SU-DHL-6 (cell line): ENCODE data around the gene SLC23A2.

Experiments used
- H2AFZ ChIP-seq: fragments of 200-600 bp; sonication (generic); 2 replicates; pipeline ENCODE4 v1.6.1; 2014; ENCODE audit warnings: low read depth, mild to moderate bottlenecking, moderate library complexity, mixed read lengths, antibody characterized with exemption, low read length; ENCODE audit not compliant: severe bottlenecking
- H3F3A ChIP-seq: fragments of 200-600 bp; shearing (Covaris generic); 2 replicates; pipeline ENCODE4 v1.6.0; 2016; ENCODE audit warnings: antibody characterized with exemption, mild to moderate bottlenecking; ENCODE audit not compliant: insufficient read depth
- H3K27ac ChIP-seq: fragments of 200-600 bp; sonication (generic); 2 replicates; pipeline ENCODE4 v1.5.1; 2016; ENCODE audit warnings: low read depth, mild to moderate bottlenecking, low read length, moderate library complexity, mixed read lengths
- H3K27me3 ChIP-seq: fragments of 200-600 bp; sonication (generic), shearing (Covaris generic); 2 replicates; pipeline ENCODE4 v1.6.0; 2014; ENCODE audit warnings: mild to moderate bottlenecking, low read length
- H3K36me3 ChIP-seq: fragments of 200-600 bp; sonication (generic); 2 replicates; pipeline ENCODE4 v1.6.1; 2014; ENCODE audit warnings: mild to moderate bottlenecking, low read length, mixed read lengths
- H3K4me2 ChIP-seq: fragments of 300-600, 200-600 bp; shearing (Covaris generic), sonication (generic); 2 replicates; pipeline ENCODE4 v1.6.0; 2014; ENCODE audit warnings: low read length, low read depth, mild to moderate bottlenecking; ENCODE audit not compliant: poor library complexity, severe bottlenecking
- H3K4me3 ChIP-seq: fragments of 200-600 bp; sonication (generic); 2 replicates; pipeline ENCODE4 v1.5.1; 2014; ENCODE audit warnings: antibody characterized with exemption, low read length, mild to moderate bottlenecking, mixed read lengths; ENCODE audit not compliant: insufficient read depth, poor library complexity, severe bottlenecking
- H3K79me2 ChIP-seq: fragments of 200-600 bp; sonication (generic); 2 replicates; pipeline ENCODE4 v1.6.1; 2014; ENCODE audit warnings: mild to moderate bottlenecking, low read length, moderate library complexity; ENCODE audit not compliant: insufficient read depth
- H3K9ac ChIP-seq: fragments of 200-600 bp; sonication (generic); 2 replicates; pipeline ENCODE4 v1.7.0; 2014; ENCODE audit warnings: mild to moderate bottlenecking, low read length
- H3K9me2 ChIP-seq: fragments of 200-600 bp; sonication (generic); replicated peaks from 2 replicates; pipeline ENCODE4 v1.6.1; 2014; ENCODE audit warnings: low read length; ENCODE audit not compliant: insufficient read depth
- H3K9me3 ChIP-seq: fragments of 200-600 bp; sonication (generic); 2 replicates; pipeline ENCODE4 v1.6.1; 2014; ENCODE audit warnings: low read length, mixed read lengths; ENCODE audit not compliant: insufficient read depth
- H4K20me1 ChIP-seq: fragments of 200-600 bp; sonication (generic); 2 replicates; pipeline ENCODE4 v1.6.1; 2014; ENCODE audit warnings: low read depth, mild to moderate bottlenecking, antibody characterized with exemption, low read length, moderate library complexity, mixed read lengths
- CTCF ChIP-seq: fragments of 200-600 bp; sonication (generic); IDR thresholded peaks from one replicate; pipeline ENCODE4 v1.5.1; 2017; ENCODE audit warnings: antibody characterized with exemption, mild to moderate bottlenecking, low read length, moderate library complexity; ENCODE audit not compliant: insufficient read depth, poor library complexity, severe bottlenecking
- EZH2phosphoT487 ChIP-seq: fragments of 200-600 bp; sonication (generic), shearing (Covaris generic); conservative IDR thresholded peaks from 2 replicates; pipeline ENCODE4 v1.6.1; 2018; ENCODE audit warnings: mild to moderate bottlenecking, antibody characterized with exemption, low read length, moderate library complexity, mixed read lengths

Gene SLC23A2

DNA sequence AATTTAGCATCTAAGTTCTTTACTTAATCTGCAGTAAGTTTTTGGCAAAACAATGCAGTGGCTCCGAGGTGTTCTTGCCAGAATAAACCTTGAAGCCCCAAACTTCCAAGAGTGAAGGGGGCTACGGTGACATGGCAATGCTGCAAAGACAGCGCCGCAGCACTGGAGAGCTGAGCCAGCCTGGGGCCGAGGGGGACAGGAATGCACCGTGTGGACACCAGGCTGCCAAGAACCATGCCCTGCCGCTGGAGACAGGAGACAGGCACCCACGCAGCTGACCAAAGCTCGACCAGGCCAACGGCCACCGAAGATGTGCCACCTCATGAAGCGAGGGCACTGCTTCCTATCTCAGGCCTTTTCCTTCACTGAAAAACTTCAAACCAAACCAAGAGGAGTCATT lies 146.2 kb downstream of the SLC23A2 start:
- Histone ChIP-seq H2AFZ (no peak overlapping the region), H3K27me3 (no peaks in the 10 kb centered on the region), H3K9me2 (no peaks in the 10 kb centered on the region), H3K4me2 (no peak overlapping the region), H3K27ac (no peak overlapping the region), H4K20me1 (no peaks in the 10 kb centered on the region), H3F3A (no peaks in the 10 kb centered on the region), H3K9ac (no peak overlapping the region), H3K4me3 (no peak overlapping the region), H3K36me3 (peaks cover 10% of the 10 kb centered on the region; the same call in 1 of the 2 replicates), H3K79me2 (no peaks in the 10 kb centered on the region), H3K9me3 (no peaks in the 10 kb centered on the region)
- no peak for TF ChIP-seq EZH2phosphoT487
- no peak for TF ChIP-seq CTCF

DNA sequence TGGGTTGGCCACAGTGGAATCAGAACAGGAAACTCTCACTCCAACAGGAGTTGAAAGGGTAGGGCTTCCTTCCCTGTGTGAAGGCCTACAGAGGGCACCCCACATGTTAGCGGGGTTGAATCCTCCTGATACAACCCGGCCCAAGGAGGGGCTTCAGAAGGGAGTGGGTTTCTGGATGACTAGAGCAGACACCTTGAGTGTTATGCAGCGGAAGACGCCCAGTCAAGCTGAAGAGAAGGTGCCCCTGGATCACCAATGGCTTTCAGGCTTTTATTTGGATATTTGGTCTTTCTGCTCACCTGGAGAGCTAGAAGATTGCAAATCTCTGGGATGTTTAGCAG lies 146.8 kb downstream of the SLC23A2 start:
- H3K4me3 ChIP-seq, result no peak overlapping the region
- H4K20me1 ChIP-seq, result no peaks in the 10 kb centered on the region
- no peaks in the 10 kb centered on the region for H3K9me2 ChIP-seq
- H3K9me3 ChIP-seq, result no peaks in the 10 kb centered on the region
- H3K9ac ChIP-seq, result no peak overlapping the region
- no peak overlapping the region for H3K4me2 ChIP-seq
- H3K27me3 ChIP-seq, result no peaks in the 10 kb centered on the region
- H3K36me3 ChIP-seq, result peaks cover 6% of the 10 kb centered on the region; the same call in 1 of the 2 replicates
- TF ChIP-seq EZH2phosphoT487 (no peak), CTCF (no peak)
- H3K79me2 ChIP-seq, result no peaks in the 10 kb centered on the region
- H3K27ac ChIP-seq, result no peak overlapping the region
- H2AFZ ChIP-seq, result no peak overlapping the region
- peaks cover 3% of the 10 kb centered on the region; the same call in 1 of the 2 replicates for H3F3A ChIP-seq

DNA sequence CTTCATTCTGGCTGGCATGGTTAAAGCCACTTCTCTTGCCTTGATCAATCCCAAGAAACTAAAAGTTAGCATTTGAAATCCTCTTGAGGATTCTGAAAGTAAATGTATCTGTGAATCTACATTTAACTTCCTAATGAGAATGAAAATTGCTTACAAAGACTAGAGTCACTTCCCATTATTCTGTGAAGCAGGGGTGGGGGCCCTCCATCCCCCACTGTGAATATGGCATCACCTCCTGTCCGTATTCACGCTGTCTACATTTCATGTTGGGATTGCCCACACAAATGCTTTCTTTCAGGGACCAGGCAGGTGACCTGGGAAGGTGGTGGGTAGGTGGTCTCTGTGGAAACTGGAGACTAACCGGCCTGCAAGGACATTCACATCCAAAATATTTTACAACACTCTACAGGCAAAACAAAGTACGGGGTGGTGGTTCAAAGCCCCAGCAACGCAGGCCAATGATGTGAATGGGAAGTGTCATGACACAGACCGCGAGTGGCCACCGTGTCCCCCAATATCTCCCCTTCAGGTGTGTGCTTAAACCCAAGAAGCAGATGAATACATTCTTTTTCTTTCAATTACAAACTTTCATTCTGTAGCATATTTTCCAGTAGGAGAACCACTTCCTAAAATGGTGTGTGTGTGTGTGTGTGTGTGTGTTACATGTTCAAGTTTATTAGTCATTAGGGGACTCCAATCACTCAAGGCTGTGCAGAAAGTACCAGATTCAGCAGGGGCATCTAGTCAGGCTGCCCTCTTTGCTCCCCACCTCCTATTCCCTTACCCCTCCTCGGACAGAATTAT lies 147.4 kb downstream of the SLC23A2 start:
- Histone ChIP-seq H3K9ac (no peak overlapping the region), H4K20me1 (no peaks in the 10 kb centered on the region), H2AFZ (no peak overlapping the region), H3K79me2 (no peaks in the 10 kb centered on the region), H3K4me2 (no peak overlapping the region), H3K9me3 (no peaks in the 10 kb centered on the region), H3K4me3 (no peak overlapping the region), H3K27me3 (no peaks in the 10 kb centered on the region), H3F3A (peaks cover 4% of the 10 kb centered on the region; the same call in 1 of the 2 replicates), H3K9me2 (no peaks in the 10 kb centered on the region), H3K36me3 (peaks cover under 1% of the 10 kb centered on the region; the same call in 1 of the 2 replicates), H3K27ac (no peak overlapping the region)
- TF ChIP-seq EZH2phosphoT487 (no peak), CTCF (no peak)
